Neuron (in vitro differentiated cells): ENCODE measurements around the gene PGF.

ENCODE experiments used
- H2AFZ ChIP-seq: one replicate; pipeline ENCODE4 v1.6.1; 2013; ENCODE audit warnings: low read depth, mild to moderate bottlenecking, inconsistent platforms, low read length, moderate library complexity
- H3K27me3 ChIP-seq: one replicate; pipeline ENCODE4 v1.6.1; 2013; ENCODE audit warnings: low read length; ENCODE audit not compliant: insufficient read depth
- H3K36me3 ChIP-seq: one replicate; pipeline ENCODE4 v1.6.1; 2013; ENCODE audit warnings: low read length; ENCODE audit not compliant: insufficient read depth
- H3K4me1 ChIP-seq: one replicate; pipeline ENCODE4 v1.6.1; 2013; ENCODE audit warnings: low read length; ENCODE audit not compliant: insufficient read depth
- H3K4me3 ChIP-seq: 2 replicates; pipeline ENCODE4 v1.5.1; 2013; ENCODE audit warnings: mild to moderate bottlenecking, low read length, moderate library complexity
- H3K9me3 ChIP-seq: one replicate; pipeline ENCODE4 v1.6.1; 2013; ENCODE audit warnings: low read length

PGF gene

GRCh38 chr14:74960736-74961135 lies 5.3 kb upstream of the PGF start:
- Histone ChIP-seq H3K4me1 (peaks cover 19% of the 10 kb centered on the region), H3K27me3 (no peaks in the 10 kb centered on the region), H3K36me3 (no peaks in the 10 kb centered on the region), H3K4me3 (no peak overlapping the region), H2AFZ (no peak overlapping the region), H3K9me3 (no peaks in the 10 kb centered on the region)

- Histone ChIP-seq H3K9me3 (no peaks in the 10 kb centered on the region), H3K4me3 (no peak overlapping the region), H2AFZ (no peak overlapping the region), H3K27me3 (no peaks in the 10 kb centered on the region), H3K36me3 (no peaks in the 10 kb centered on the region), H3K4me1 (peaks cover 22% of the 10 kb centered on the region)
Observed at GRCh38 chr14:74959596-74960180, 4.3 kb upstream of the PGF start.

- no peak overlapping the region for H3K4me3 ChIP-seq
- no peaks in the 10 kb centered on the region for H3K27me3 ChIP-seq
- H3K9me3 ChIP-seq, result no peaks in the 10 kb centered on the region
- peaks cover 23% of the 10 kb centered on the region for H3K4me1 ChIP-seq
- peak overlapping the region; percentile 10 for H2AFZ ChIP-seq
- no peaks in the 10 kb centered on the region for H3K36me3 ChIP-seq
Observed at GRCh38 chr14:74956280-74957072, 1.1 kb upstream of the PGF start.

- Histone ChIP-seq H2AFZ (no peak overlapping the region), H3K9me3 (no peaks in the 10 kb centered on the region), H3K36me3 (no peaks in the 10 kb centered on the region), H3K4me1 (peaks cover 27% of the 10 kb centered on the region), H3K27me3 (no peaks in the 10 kb centered on the region), H3K4me3 (no peak overlapping the region)
Observed at GRCh38 chr14:74956027-74956279, 556 bp upstream of the PGF start.

GRCh38 chr14:74954947-74955228 lies 509 bp downstream of the PGF start:
- Histone ChIP-seq H3K9me3 (no peaks in the 10 kb centered on the region), H3K4me3 (no peak overlapping the region), H3K4me1 (peaks cover 30% of the 10 kb centered on the region)

GRCh38 chr14:74954232-74954946 lies 1.0 kb downstream of the PGF start:
- no peak overlapping the region for H2AFZ ChIP-seq
- H3K27me3 ChIP-seq, result no peaks in the 10 kb centered on the region
- H3K36me3 ChIP-seq, result no peaks in the 10 kb centered on the region
- no peak overlapping the region for H3K4me3 ChIP-seq
- no peaks in the 10 kb centered on the region for H3K9me3 ChIP-seq
- peaks cover 30% of the 10 kb centered on the region for H3K4me1 ChIP-seq

More at GRCh38 chr14:74954947-74955228, 509 bp downstream of the PGF start:
- Histone ChIP-seq H3K36me3 (no peaks in the 10 kb centered on the region), H3K27me3 (no peaks in the 10 kb centered on the region), H2AFZ (no peak overlapping the region)

GRCh38 chr14:74953686-74954085 lies 1.7 kb downstream of the PGF start:
- peaks cover 30% of the 10 kb centered on the region for H3K4me1 ChIP-seq
- no peaks in the 10 kb centered on the region for H3K27me3 ChIP-seq
- no peak overlapping the region for H2AFZ ChIP-seq
- no peak overlapping the region for H3K4me3 ChIP-seq
- no peaks in the 10 kb centered on the region for H3K9me3 ChIP-seq
- no peaks in the 10 kb centered on the region for H3K36me3 ChIP-seq

GRCh38 chr14:74952697-74953484 lies 2.5 kb downstream of the PGF start:
- H3K27me3 ChIP-seq, result no peaks in the 10 kb centered on the region
- H3K36me3 ChIP-seq, result no peaks in the 10 kb centered on the region
- peaks cover 30% of the 10 kb centered on the region for H3K4me1 ChIP-seq
- H3K9me3 ChIP-seq, result no peaks in the 10 kb centered on the region
- no peak overlapping the region for H2AFZ ChIP-seq
- no peak overlapping the region for H3K4me3 ChIP-seq

GRCh38 chr14:74952180-74952665 lies 3.2 kb downstream of the PGF start:
- H2AFZ ChIP-seq, result no peak overlapping the region
- H3K36me3 ChIP-seq, result no peaks in the 10 kb centered on the region
- no peaks in the 10 kb centered on the region for H3K27me3 ChIP-seq
- H3K4me1 ChIP-seq, result peaks cover 30% of the 10 kb centered on the region
- no peak overlapping the region for H3K4me3 ChIP-seq
- H3K9me3 ChIP-seq, result no peaks in the 10 kb centered on the region

GRCh38 chr14:74951443-74952179 lies 3.8 kb downstream of the PGF start:
- H3K27me3 ChIP-seq, result no peaks in the 10 kb centered on the region
- peaks cover 23% of the 10 kb centered on the region for H3K4me1 ChIP-seq
- no peaks in the 10 kb centered on the region for H3K36me3 ChIP-seq
- H2AFZ ChIP-seq, result no peak overlapping the region
- no peak overlapping the region for H3K4me3 ChIP-seq
- no peaks in the 10 kb centered on the region for H3K9me3 ChIP-seq

- no peak overlapping the region for H2AFZ ChIP-seq
- no peaks in the 10 kb centered on the region for H3K9me3 ChIP-seq
- H3K4me3 ChIP-seq, result no peak overlapping the region
- H3K27me3 ChIP-seq, result no peaks in the 10 kb centered on the region
- peaks cover 16% of the 10 kb centered on the region for H3K4me1 ChIP-seq
- no peaks in the 10 kb centered on the region for H3K36me3 ChIP-seq
Observed at GRCh38 chr14:74950795-74951442, 4.5 kb downstream of the PGF start.

- peaks cover 14% of the 10 kb centered on the region for H3K4me1 ChIP-seq
- no peak overlapping the region for H2AFZ ChIP-seq
- H3K27me3 ChIP-seq, result no peaks in the 10 kb centered on the region
- no peaks in the 10 kb centered on the region for H3K36me3 ChIP-seq
- H3K9me3 ChIP-seq, result no peaks in the 10 kb centered on the region
- H3K4me3 ChIP-seq, result no peak overlapping the region
Observed at GRCh38 chr14:74949859-74950573, 5.4 kb downstream of the PGF start.
